Measurements from ENCODE around the gene C2orf81. TPM values are rescaled to one million over a fixed set of nuclear protein-coding genes. Genes with fewer than 3 reads are reported as not detected.
A peak's percentile ranks its signal among the peaks of the same experiment; 100 is the strongest.

The C2orf81 gene
- polyA plus RNA-seq, 1 of the 3 experiments (the other 2 are of a cell fraction): 2.5 TPM

- TF ChIP-seq NRF1 (IDR thresholded peaks at IDR 0.05; ENCODE audit: low read depth, low read length) (no peak), TAF1 (IDR thresholded peaks at IDR 0.05; ENCODE audit: borderline replicate concordance, low read depth, low read length) (peak; percentile 60; the same call in 1 of the 2 replicates), MAX (IDR thresholded peaks at IDR 0.05; ENCODE audit: low read depth) (peak; percentile 65), YY1 (IDR thresholded peaks at IDR 0.05; ENCODE audit: low read depth) (0 out of 2 replicates have a peak, but pooled peaks have one; percentile 14), REST (IDR thresholded peaks at IDR 0.05; ENCODE audit: low read depth, low read length) (no peak), POLR2AphosphoS5 (IDR thresholded peaks at IDR 0.05; ENCODE audit: low read depth, low read length) (peak; percentile 80), SMC3 (IDR thresholded peaks at IDR 0.05; ENCODE audit: low read depth, low read length) (no peak), TEAD4 (IDR thresholded peaks at IDR 0.05; ENCODE audit: borderline replicate concordance, insufficient read depth) (no peak), ELF1 (IDR thresholded peaks at IDR 0.05) (peak; percentile 66)
- TF ChIP-seq, protein P1, sequence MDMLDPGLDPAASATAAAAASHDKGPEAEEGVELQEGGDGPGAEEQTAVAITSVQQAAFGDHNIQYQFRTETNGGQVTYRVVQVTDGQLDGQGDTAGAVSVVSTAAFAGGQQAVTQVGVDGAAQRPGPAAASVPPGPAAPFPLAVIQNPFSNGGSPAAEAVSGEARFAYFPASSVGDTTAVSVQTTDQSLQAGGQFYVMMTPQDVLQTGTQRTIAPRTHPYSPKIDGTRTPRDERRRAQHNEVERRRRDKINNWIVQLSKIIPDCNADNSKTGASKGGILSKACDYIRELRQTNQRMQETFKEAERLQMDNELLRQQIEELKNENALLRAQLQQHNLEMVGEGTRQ (IDR thresholded peaks at IDR 0.05; ENCODE audit: borderline replicate concordance, low read depth, low read length): no peak
Measured at GRCh38 chr2:74440378-74441169, 19.2 kb upstream of the C2orf81 start (continued).

DNA sequence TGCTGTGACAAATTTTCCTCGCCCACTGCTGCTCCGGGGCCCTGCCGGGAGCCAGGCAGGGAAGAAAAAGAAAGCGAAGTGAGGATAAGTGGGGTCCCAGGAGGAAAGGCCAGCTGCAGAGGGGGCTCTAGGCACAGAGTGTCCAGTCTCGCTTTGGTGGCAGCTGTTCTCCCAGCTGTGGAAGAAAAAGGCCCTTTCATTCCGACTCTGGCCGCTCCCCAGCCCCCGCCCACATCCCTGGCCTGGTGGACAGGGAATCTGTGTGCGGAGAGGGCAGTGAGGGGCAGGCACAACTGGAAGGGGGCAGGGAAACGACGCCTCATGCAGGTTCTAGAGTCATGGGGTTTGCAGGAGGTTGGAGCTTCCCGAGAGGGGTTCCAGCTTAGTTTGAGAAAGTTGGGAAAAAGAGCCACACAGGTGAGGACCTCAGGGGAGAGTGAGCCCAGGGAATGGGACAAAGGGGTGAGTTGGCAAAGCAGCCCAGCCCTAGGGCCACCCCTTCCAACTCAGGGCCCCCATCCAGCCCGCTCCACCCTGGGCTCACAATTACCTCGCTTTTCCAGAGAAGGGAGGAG is 18.5 kb upstream of the C2orf81 start:
- H3K9ac ChIP-seq: peak overlapping the region; percentile 77
- peaks cover 30% of the 10 kb centered on the region for H3K79me2 ChIP-seq (ENCODE audit: insufficient read depth)
- no peaks in the 10 kb centered on the region for H3K9me2 ChIP-seq
- ChIA-PET POLR2A (interaction anchor here (0.7 to 3.0 kb wide), 13 partner anchors 8 to 75 kb away, joined by 3 to 27 read pairs (median 8); partner anchors contain the start of genes C2orf81, INO80B, MRPL53 and TLX2), CTCF (interaction anchor here (0.7 to 2.5 kb wide), 9 partner anchors 10 to 105 kb away, joined by 3 to 9 read pairs (median 3); partner anchors contain the start of genes INO80B and WBP1)
- peak overlapping the region; percentile 73 to 75 for H3K4me3 ChIP-seq (ENCODE audit: low read depth in 2 of 2, low read length in 1 of 2)
- H3K27me3 ChIP-seq (ENCODE audit: insufficient read depth): no peaks in the 10 kb centered on the region
- no peaks in the 10 kb centered on the region for H3K36me3 ChIP-seq (replicated peaks in 1 of 2; ENCODE audit: control insufficient read depth in 1 of 2, insufficient read depth in 2 of 2, low read length in 1 of 2)
- peak overlapping the region; percentile 95 for H2AFZ ChIP-seq (ENCODE audit: low read depth)
- no peaks in the 10 kb centered on the region for H4K20me1 ChIP-seq (ENCODE audit: insufficient read depth)
- peak overlapping the region; percentile 97 for H3K4me2 ChIP-seq
- WGBS (ENCODE audit: low lambda C conversion rate): 6% methylated on average over 12 of the region's 14 CpGs
- peaks cover 20 to 27% of the 10 kb centered on the region in 2 experiments; a peak in 3 of 4 replicates for H3K4me1 ChIP-seq (ENCODE audit: control insufficient read depth in 1 of 2, insufficient read depth in 2 of 2, low read depth in 1 of 2, low read length in 1 of 2)
- peak overlapping the region; percentile 64 to 98; a peak in 3 of 4 replicates for H3K27ac ChIP-seq (ENCODE audit: low read depth in 2 of 2, low read length in 1 of 2)
- DNase-seq: peak; percentile 84
- no peaks in the 10 kb centered on the region for H3K9me3 ChIP-seq
- H3F3A ChIP-seq (replicated peaks; ENCODE audit: insufficient read depth): peaks cover 6% of the 10 kb centered on the region
- TF ChIP-seq, protein P2, sequence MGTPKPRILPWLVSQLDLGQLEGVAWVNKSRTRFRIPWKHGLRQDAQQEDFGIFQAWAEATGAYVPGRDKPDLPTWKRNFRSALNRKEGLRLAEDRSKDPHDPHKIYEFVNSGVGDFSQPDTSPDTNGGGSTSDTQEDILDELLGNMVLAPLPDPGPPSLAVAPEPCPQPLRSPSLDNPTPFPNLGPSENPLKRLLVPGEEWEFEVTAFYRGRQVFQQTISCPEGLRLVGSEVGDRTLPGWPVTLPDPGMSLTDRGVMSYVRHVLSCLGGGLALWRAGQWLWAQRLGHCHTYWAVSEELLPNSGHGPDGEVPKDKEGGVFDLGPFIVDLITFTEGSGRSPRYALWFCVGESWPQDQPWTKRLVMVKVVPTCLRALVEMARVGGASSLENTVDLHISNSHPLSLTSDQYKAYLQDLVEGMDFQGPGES (IDR thresholded peaks at IDR 0.05; ENCODE audit: low read depth, low read length): no peak
- TF ChIP-seq POLR2AphosphoS5 (IDR thresholded peaks at IDR 0.05; ENCODE audit: low read depth, low read length) (no peak), RAD21 (IDR thresholded peaks at IDR 0.05; ENCODE audit: low read length) (peak; percentile 10; the same call in 1 of the 2 replicates), MXI1 (IDR thresholded peaks at IDR 0.05; ENCODE audit: low read depth, low read length) (peak; percentile 55; the same call in 1 of the 2 replicates), SIN3A (IDR thresholded peaks at IDR 0.05; ENCODE audit: borderline replicate concordance, low read depth, low read length) (0 out of 2 replicates have a peak, but pooled peaks have one; percentile 10), YY1 (IDR thresholded peaks at IDR 0.05; ENCODE audit: low read depth) (no peak), RFX5 (IDR thresholded peaks at IDR 0.05; ENCODE audit: low read length) (0 out of 2 replicates have a peak, but pooled peaks have one; percentile 30), RCOR1 (IDR thresholded peaks at IDR 0.05; ENCODE audit: low read length) (no peak), FOXM1 (IDR thresholded peaks at IDR 0.05; ENCODE audit: low read depth) (no peak), NFIC (IDR thresholded peaks at IDR 0.05; ENCODE audit: borderline replicate concordance) (no peak), MAX (IDR thresholded peaks at IDR 0.05; ENCODE audit: low read depth) (no peak), CTCF (IDR thresholded peaks at IDR 0.05) (no peak)
